ENCODE data around the gene LY6G6C. TPM values are rescaled to one million over a fixed set of nuclear protein-coding genes. Genes with fewer than 3 reads are reported as not detected.

Gene LY6G6C
- total and polyA plus RNA-seq, 2 experiments from 2014 or later, result not detected

GRCh38 chr6:31722173-31722572, 627 bp upstream of the LY6G6C start:
- H3K27ac ChIP-seq (ENCODE audit: low read depth), result no peak overlapping the region
- H3K4me3 Mint-ChIP-seq, result no peak overlapping the region
- no peaks in the 10 kb centered on the region for H3K27me3 ChIP-seq (ENCODE audit: insufficient read depth)
- no peak overlapping the region for H3K27ac Mint-ChIP-seq
- peaks cover 20% of the 10 kb centered on the region for H3K4me1 Mint-ChIP-seq
- no peaks in the 10 kb centered on the region for H3F3A ChIP-seq (replicated peaks; ENCODE audit: low read depth)
- no peaks in the 10 kb centered on the region for H4K20me1 ChIP-seq (replicated peaks; ENCODE audit: insufficient read depth)
- H2AFZ ChIP-seq, result no peak overlapping the region
- no peak overlapping the region for H3K4me3 ChIP-seq
- no peak for TF ChIP-seq POLR2AphosphoS5 (IDR thresholded peaks at IDR 0.05; ENCODE audit: low read depth)
- no peak for TF ChIP-seq CREB1 (CRISPR knock-in tag; IDR thresholded peaks at IDR 0.05; ENCODE audit: low read depth)
- no peak for TF ChIP-seq EZH2phosphoT487 (IDR thresholded peaks at IDR 0.05; ENCODE audit: unreplicated experiment)
- TF ChIP-seq CTCF (conservative IDR thresholded peaks at IDR 0.05; ENCODE audit: low read depth in 2 of 2), result no peak
- TF ChIP-seq JUNB (IDR thresholded peaks at IDR 0.05; ENCODE audit: unreplicated experiment), result no peak
- no peak for TF ChIP-seq ETS1 (IDR thresholded peaks at IDR 0.05)
- no peak for TF ChIP-seq ZNF462 (CRISPR knock-in tag; IDR thresholded peaks at IDR 0.05)
- TF ChIP-seq ZNF331 (CRISPR knock-in tag; IDR thresholded peaks at IDR 0.05; ENCODE audit: low read depth), result no peak
- TF ChIP-seq EZH2 (IDR thresholded peaks at IDR 0.05; ENCODE audit: low read depth, unreplicated experiment), result no peak
- TF ChIP-seq STAT1 (IDR thresholded peaks at IDR 0.05; ENCODE audit: unreplicated experiment), result no peak
- TF ChIP-seq, protein P1, sequence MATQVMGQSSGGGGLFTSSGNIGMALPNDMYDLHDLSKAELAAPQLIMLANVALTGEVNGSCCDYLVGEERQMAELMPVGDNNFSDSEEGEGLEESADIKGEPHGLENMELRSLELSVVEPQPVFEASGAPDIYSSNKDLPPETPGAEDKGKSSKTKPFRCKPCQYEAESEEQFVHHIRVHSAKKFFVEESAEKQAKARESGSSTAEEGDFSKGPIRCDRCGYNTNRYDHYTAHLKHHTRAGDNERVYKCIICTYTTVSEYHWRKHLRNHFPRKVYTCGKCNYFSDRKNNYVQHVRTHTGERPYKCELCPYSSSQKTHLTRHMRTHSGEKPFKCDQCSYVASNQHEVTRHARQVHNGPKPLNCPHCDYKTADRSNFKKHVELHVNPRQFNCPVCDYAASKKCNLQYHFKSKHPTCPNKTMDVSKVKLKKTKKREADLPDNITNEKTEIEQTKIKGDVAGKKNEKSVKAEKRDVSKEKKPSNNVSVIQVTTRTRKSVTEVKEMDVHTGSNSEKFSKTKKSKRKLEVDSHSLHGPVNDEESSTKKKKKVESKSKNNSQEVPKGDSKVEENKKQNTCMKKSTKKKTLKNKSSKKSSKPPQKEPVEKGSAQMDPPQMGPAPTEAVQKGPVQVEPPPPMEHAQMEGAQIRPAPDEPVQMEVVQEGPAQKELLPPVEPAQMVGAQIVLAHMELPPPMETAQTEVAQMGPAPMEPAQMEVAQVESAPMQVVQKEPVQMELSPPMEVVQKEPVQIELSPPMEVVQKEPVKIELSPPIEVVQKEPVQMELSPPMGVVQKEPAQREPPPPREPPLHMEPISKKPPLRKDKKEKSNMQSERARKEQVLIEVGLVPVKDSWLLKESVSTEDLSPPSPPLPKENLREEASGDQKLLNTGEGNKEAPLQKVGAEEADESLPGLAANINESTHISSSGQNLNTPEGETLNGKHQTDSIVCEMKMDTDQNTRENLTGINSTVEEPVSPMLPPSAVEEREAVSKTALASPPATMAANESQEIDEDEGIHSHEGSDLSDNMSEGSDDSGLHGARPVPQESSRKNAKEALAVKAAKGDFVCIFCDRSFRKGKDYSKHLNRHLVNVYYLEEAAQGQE (IDR thresholded peaks at IDR 0.05; ENCODE audit: unreplicated experiment), result no peak
- TF ChIP-seq NANOG (IDR thresholded peaks at IDR 0.05; ENCODE audit: borderline replicate concordance), result no peak
- TF ChIP-seq ZNF114 (CRISPR knock-in tag; IDR thresholded peaks at IDR 0.05), result no peak
- no peaks in the 10 kb centered on the region; the same call in 2 of the 3 replicates for H3K9me3 Mint-ChIP-seq
- no peaks in the 10 kb centered on the region for H3K79me2 ChIP-seq (replicated peaks; ENCODE audit: insufficient read depth)
- ATAC-seq (no peak), DNase-seq (ENCODE audit: low spot score) (no peak)
- peaks cover 14% of the 10 kb centered on the region for H3K4me1 ChIP-seq (ENCODE audit: insufficient read depth)
- no peak overlapping the region for H3K4me2 ChIP-seq
- no peaks in the 10 kb centered on the region for H3K36me3 ChIP-seq (ENCODE audit: insufficient read depth)
- peaks cover 15% of the 10 kb centered on the region for H3K36me3 Mint-ChIP-seq (ENCODE audit: low read depth)
- H3K9me2 ChIP-seq (ENCODE audit: insufficient read depth), result no peaks in the 10 kb centered on the region
- H3K27me3 Mint-ChIP-seq (ENCODE audit: insufficient read depth, low read depth, poor library complexity), result peaks cover 20% of the 10 kb centered on the region
